OCI-LY3 (cell line): ENCODE results near the gene FAM53A.

Source experiments
- EZH2phosphoT487 ChIP-seq: fragments of 200-600 bp; shearing (Covaris generic); IDR thresholded peaks from 2 replicates; pipeline ENCODE4 v1.6.1; 2018; ENCODE audit warnings: antibody characterized with exemption, mixed run types, low read depth
- TF ChIP-seq, protein P1 (sequence below): fragments of 200-600, 300-600 bp; sonication (generic); IDR thresholded peaks from 2 replicates; pipeline ENCODE4 v1.5.1; 2014; ENCODE audit warnings: antibody characterized with exemption, low read length, low read depth

DNA sequence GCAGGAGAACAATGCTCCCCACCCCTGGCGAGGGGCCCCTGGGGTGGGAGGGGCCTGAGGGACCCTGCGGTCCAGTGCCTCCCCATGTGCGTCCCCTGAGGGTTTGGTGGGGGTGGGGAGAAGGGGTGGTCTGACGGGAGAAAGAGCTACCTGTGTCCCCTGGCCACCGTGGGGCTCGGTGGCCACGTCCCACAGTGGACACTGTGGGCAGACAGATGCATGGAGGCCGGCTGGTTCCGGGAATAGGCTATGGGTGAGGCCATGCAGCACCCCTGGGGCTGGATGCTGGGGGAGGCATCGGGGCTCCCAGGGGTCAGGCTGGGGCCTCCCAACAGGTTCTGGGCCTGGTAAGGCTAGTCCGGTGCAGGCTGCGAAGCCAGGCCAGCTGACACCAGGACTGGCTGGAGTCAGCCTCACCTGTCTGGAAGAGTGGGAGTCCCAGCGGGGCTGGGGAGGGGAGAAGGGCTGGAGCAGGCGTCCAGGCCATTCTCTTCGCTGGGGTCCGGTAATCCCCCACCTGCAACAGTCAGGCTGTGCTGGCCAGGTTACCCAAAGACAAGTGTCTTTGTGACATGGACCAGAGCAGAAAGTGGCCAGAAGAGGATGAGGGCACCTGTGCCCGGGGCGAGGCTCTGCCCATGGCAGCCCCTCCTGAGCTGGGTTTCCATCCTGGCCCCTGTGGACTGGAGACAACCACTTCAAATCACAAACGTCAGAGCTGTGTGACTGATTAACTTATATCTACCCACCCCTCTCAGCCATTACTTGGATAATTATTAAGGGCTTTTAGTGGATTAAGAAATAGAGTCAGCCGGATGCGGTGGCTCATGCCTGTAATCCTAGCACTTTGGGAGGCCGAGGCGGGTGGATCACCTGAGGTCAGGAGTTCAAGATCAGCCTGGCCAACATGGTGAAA lies 1.4 kb upstream of the FAM53A start:
- TF ChIP-seq, protein P1, sequence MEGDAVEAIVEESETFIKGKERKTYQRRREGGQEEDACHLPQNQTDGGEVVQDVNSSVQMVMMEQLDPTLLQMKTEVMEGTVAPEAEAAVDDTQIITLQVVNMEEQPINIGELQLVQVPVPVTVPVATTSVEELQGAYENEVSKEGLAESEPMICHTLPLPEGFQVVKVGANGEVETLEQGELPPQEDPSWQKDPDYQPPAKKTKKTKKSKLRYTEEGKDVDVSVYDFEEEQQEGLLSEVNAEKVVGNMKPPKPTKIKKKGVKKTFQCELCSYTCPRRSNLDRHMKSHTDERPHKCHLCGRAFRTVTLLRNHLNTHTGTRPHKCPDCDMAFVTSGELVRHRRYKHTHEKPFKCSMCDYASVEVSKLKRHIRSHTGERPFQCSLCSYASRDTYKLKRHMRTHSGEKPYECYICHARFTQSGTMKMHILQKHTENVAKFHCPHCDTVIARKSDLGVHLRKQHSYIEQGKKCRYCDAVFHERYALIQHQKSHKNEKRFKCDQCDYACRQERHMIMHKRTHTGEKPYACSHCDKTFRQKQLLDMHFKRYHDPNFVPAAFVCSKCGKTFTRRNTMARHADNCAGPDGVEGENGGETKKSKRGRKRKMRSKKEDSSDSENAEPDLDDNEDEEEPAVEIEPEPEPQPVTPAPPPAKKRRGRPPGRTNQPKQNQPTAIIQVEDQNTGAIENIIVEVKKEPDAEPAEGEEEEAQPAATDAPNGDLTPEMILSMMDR: no peak
- TF ChIP-seq EZH2phosphoT487: no peak
